ENCODE measurements around the gene CYP26A1. TPM values are rescaled to one million over a fixed set of nuclear protein-coding genes. Genes with fewer than 3 reads are reported as not detected.

The CYP26A1 gene
- total RNA-seq, 2 donors from 2014 or later: 0.29 TPM; not detected in 1

DNA sequence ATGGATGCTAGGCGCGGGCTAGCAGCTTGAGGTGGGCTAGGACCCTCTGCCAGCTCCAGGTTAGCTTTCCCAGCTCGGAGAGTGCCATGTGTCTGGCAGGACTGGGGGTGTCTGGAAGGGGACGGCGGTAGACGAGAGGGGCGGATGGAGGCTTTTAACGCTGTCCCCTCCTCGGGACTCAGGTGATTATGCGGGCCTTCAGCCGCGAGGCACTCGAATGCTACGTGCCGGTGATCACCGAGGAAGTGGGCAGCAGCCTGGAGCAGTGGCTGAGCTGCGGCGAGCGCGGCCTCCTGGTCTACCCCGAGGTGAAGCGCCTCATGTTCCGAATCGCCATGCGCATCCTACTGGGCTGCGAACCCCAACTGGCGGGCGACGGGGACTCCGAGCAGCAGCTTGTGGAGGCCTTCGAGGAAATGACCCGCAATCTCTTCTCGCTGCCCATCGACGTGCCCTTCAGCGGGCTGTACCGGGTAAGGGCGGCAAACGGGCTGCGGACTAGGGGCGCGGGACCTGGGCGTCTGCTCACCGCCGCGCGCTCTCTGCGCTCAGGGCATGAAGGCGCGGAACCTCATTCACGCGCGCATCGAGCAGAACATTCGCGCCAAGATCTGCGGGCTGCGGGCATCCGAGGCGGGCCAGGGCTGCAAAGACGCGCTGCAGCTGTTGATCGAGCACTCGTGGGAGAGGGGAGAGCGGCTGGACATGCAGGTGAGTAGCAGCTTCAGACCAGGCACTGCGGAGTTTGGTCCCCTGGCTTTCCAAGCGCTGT lies 1.1 kb downstream of the CYP26A1 start:
- intact Hi-C loops (cut with DNase I): no loop called here
- no peak for ATAC-seq

DNA sequence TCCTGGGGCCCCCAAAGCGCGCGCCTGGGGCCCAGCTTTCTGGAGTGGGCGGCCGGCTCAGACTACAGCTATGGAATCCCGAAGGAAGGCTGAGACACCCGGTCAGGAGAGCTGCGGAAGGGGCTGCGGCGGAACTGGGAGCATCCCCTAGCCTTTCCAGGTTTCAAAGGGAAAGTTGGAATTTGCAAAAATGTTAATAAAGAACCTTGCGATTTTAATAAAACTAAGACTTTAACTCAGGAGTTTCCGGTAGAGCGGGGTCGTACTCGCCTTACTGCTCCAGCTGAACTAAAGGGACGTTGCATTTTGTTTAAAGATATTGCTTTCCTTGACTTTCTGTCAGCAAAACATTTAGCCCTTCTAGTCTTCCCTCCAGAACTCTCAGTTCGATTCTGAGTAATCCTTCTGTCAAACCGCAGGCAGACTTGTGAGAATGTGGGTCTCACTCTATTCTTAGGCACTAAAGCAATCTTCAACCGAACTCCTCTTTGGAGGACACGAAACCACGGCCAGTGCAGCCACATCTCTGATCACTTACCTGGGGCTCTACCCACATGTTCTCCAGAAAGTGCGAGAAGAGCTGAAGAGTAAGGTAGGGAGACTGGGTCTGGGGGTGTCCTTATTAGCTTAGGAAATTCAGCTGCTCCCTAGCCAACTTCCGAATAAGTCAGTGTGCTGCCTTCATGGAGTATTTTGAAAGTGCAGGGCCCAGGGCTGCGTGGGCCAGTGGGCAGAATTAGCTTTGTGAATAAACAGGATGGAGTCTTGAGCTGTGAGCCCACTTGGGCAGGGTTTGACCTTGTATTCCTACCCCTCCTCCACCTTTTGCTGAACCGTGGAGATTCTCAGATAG lies 1.9 kb downstream of the CYP26A1 start:
- no peak for ATAC-seq
- intact Hi-C loops (cut with DNase I): no loop called here
- DNase-seq: no peak

More for the DNA sequence above, 1.1 kb downstream of the CYP26A1 start:
- no peak for DNase-seq

- intact Hi-C loops (cut with DNase I): no loop called here
- no peak for DNase-seq
- no peak for ATAC-seq
Measured at GRCh38 chr10:93076871-93077270, 3.2 kb downstream of the CYP26A1 start.

DNA sequence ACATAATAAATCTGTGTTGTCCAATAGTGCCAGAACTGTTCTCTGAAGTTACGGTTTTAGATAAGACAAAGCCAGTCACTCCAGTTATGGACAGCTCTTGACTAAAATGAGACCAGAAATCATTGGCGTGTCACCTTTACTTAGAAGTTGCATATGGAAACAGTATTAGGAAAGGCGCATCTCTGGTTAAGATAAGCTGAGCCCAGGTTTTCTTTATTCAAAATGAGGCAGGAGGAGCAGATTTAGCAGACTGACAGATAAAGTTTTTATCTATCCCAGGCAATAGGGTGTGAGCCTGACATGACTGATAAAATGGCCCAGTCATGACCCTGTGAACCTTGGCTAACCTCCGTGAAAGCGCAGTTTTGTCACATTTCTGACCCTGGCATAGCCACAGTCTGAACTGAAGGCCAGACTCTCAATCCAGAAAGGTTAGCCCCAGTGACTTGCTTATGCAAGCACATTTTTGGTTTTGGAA lies 4.2 kb downstream of the CYP26A1 start:
- DNase-seq (no peak), ATAC-seq (no peak)
- intact Hi-C loops (cut with DNase I): no loop called here

DNA sequence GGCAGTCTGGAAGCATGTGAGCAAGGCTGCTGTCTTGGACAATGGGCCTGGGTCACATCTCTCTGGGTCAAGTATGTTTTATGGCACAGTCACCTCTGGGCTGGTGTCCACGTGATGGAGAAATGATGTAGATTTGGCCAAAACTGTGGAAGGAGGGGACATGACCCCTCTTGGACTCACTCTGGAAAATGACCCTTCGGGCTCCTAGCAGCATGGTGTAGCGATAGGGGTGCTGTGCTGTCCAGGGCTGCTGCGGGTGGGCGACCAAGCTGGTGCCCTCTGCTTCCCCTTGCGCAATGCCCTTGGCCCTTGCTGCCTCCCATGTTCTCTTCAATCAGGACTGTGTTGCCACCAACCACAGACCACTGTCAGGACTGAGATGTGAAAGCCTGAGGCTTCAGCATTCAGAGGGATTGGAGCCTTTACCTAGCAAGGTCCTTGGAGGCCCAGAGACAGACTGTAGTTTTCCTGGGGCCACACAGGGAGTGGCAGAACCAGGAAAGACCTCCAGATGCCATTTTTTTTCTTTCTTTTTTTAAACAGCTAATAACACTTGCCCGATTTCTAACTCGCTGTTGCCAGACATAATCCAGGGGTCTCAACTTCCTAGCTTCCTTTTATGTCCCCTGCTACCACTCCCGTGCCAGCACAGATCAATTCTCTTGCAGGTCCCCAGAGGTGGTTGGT lies 6.1 kb downstream of the CYP26A1 start:
- ATAC-seq (peak in 1 of 2 donors; percentile 64), DNase-seq (no peak)
- intact Hi-C loops (cut with DNase I): loop anchor here (2.0 to 10.0 kb wide), 3 partner anchors 205 to 275 kb away; no protein-coding TSS in a partner anchor

DNA sequence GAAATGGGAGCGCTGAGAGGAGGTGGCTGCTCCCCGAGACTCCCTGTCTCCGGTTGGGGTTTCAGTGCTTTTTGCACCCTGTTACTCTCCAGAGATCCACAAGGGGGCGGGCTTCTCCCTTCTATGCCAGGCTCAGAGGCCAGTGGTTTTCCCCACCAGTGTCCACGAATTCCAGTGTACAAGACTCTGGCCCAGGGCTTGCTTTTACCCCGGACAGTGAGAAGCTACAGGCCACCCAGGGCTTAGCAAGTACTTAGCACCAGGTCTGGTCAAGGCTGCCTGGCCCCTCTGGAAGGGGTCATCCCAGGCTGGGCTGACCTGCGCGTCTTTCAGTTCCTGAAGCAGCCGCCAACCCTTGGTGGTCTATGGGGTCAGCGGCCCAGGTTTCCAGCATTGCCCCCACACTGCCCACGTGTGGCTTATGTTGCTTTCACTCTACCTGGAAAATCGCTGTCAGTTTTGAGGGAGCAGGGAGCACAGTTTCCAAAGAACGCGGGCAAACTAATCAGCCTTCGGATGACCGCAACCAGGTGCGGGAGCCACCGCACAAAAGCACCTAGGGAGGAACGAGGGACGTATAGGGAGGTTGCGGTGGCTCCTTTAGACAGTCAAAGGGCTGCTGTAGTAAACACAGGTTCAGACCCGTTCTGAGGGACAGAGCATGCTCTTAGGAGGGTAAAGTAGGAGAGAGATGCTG lies 6.8 kb downstream of the CYP26A1 start:
- intact Hi-C loops (cut with DNase I): loop anchor here (2.0 to 10.0 kb wide), 3 partner anchors 204 to 274 kb away; no protein-coding TSS in a partner anchor
- ATAC-seq (peak; percentile 67 to 74), DNase-seq (no peak)

DNA sequence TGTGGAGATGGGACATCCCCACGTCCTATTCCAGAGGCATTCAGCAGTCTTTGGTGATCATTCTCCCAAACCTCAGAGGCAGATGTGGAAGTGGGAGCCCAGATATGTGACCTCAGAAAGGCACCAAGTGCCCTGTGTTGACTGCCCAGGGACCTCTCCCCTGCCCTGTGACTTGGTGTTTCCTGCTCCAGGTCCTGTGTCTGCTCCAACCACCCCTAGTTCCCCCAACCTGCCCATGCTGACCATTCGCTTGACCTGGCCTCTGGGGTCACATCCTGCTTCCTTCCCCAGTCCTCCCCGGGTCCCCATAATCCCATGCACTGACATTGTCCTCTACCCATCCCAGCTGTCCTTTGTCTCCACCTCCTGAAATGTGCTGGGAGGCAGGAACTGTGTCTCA lies 7.6 kb downstream of the CYP26A1 start:
- DNase-seq (no peak), ATAC-seq (no peak)
- intact Hi-C loops (cut with DNase I): loop anchor here (2.0 to 10.0 kb wide), 3 partner anchors 203 to 273 kb away; no protein-coding TSS in a partner anchor

- ATAC-seq (no peak), DNase-seq (no peak)
- intact Hi-C loops (cut with DNase I): loop anchor here (2.0 to 10.0 kb wide), 3 partner anchors 203 to 273 kb away; no protein-coding TSS in a partner anchor
Measured at GRCh38 chr10:93081834-93082233, 8.1 kb downstream of the CYP26A1 start.

GRCh38 chr10:93083743-93084539 lies 10.2 kb downstream of the CYP26A1 start:
- intact Hi-C loops (cut with DNase I): loop anchor here (10.0 kb wide), 2 partner anchors 201 to 271 kb away; no protein-coding TSS in a partner anchor
- ATAC-seq (no peak), DNase-seq (no peak)

GRCh38 chr10:93085272-93085859 lies 11.7 kb downstream of the CYP26A1 start:
- ATAC-seq (no peak), DNase-seq (no peak)
- intact Hi-C loops (cut with DNase I): loop anchor here (10.0 kb wide), 2 partner anchors 199 to 269 kb away; no protein-coding TSS in a partner anchor

DNA sequence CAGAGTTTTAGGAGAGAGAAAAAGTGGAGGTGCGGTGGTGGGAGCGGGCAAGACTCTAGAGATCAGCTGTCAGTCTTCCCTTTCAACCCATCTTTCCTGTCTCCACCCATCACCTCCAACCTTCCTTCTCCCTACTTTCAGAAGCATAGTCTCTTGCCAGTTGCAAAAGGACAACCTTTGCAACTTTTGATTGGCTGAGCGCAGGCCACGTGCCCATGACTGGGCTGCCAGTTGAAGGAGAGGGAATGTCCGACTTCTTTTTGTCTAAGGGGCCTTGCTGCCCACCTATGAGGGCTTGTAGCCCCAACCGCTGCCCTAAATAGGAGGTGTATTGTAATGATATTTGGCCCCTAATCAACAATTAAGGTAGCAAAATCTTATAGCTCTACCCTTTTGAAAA lies 12.6 kb downstream of the CYP26A1 start:
- intact Hi-C loops (cut with DNase I): loop anchor here (10.0 kb wide), 2 partner anchors 199 to 269 kb away; no protein-coding TSS in a partner anchor
- ATAC-seq (no peak), DNase-seq (no peak)

DNA sequence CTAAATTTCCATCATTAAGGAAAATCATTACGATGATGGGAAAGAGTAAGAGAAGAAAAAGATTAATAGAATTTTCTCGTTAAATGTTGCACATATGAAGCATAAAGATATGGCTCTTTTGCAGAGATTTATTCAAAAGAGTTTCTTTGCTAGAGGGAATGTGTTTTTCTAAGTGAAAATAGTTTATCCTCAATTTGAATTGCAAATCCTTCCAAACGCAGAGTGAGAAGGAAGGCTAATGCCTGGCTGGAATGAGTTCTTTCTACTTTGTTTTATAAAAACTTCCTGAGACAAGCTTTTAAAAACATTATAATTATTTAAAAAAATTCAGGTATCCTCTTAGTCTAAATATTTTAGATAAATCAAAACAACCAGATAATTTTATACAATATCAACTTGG lies 14.2 kb downstream of the CYP26A1 start:
- ATAC-seq: no peak

GRCh38 chr10:93088466-93088865 lies 14.8 kb downstream of the CYP26A1 start:
- no peak for ATAC-seq
- no peak for DNase-seq
- intact Hi-C loops (cut with DNase I): loop anchor here (10.0 kb wide), 2 partner anchors 196 to 266 kb away; no protein-coding TSS in a partner anchor

More for the DNA sequence above, 14.2 kb downstream of the CYP26A1 start:
- intact Hi-C loops (cut with DNase I): loop anchor here (10.0 kb wide), 2 partner anchors 197 to 267 kb away; no protein-coding TSS in a partner anchor
- DNase-seq: no peak

DNA sequence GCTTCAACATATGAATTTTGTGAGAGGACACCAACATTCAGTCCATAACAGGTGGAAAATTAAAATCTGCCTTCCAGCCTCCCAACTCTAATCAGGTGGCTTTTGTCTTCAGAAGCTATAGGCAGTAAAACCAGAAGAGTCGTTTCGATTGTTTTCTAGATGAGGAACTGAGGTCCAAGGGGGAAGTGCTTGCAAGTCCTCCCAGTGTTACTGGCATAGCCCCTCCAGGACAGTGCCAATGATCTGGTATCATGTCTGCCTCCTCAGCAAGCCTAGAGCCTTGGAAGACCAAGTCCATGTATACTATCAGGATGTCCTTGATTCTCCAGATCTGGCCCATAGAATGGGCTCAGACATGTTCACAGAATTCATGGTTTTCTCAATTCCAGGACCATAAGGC lies 16.9 kb downstream of the CYP26A1 start:
- no peak for ATAC-seq
- intact Hi-C loops (cut with DNase I): no loop called here
- no peak for DNase-seq

GRCh38 chr10:93091960-93092359 lies 18.3 kb downstream of the CYP26A1 start:
- intact Hi-C loops (cut with DNase I): no loop called here
- DNase-seq: no peak
- ATAC-seq: no peak

DNA sequence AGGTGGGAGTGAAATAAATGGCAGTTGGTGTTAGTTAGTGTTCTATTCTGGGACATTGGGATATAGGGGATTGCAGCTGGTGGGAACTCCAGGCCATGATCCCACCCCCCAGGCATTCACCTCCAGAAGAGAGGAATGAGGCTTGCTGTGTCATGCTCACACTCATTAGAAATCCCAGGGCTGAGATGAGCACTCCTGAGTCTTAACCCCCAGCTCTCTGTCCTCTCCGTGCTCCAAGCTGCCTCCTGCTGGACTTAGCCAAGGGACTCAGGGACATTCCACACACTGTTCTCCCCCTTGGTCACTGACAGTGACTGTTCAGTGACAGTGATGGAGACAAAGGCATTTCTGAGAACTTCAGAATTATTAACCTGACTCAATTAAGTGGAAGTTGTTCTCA lies 21.5 kb downstream of the CYP26A1 start:
- ATAC-seq (no peak), DNase-seq (no peak)
- intact Hi-C loops (cut with DNase I): no loop called here

DNA sequence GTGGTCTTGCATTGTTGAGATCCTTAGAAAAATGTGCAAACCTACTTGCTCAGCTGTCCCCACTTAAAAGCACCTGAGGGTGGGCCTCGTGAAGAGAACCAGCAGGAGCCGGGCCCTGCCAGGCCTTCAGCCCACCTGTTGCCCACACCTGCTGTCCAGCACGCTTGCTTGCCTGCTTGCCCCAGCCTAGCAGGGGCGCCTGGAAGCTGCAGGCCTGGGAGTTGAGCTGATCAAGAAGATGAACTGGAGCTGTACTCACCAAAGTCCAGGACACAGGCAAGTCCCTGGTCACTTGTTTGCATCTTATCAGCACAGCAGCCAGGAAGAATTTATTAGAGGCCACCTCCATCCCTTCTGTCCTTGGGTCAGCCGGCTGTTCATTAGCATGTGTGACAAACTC lies 23.2 kb downstream of the CYP26A1 start:
- ATAC-seq (no peak), DNase-seq (no peak)
- intact Hi-C loops (cut with DNase I): no loop called here
